RWPE2 (cell line): ENCODE results near the gene ENPP7.
A peak's percentile ranks its signal among the peaks of the same experiment; 100 is the strongest.

Experiments
- ATAC-seq: fragments of 200-7000 bp; cut with Tn5 transposase; 3 replicates; pipeline ENCODE4 v1.9.1; 2021; ENCODE audit warnings: low read depth
- DNase-seq: peaks from one replicate; pipeline ENCODE4 v3.0.0-alpha.2; 2020; ENCODE audit warnings: low spot score
- H3K27ac ChIP-seq: fragments of 450-650 bp; 2 replicates; pipeline ENCODE4 v1.5.1; 2017; ENCODE audit warnings: mild to moderate bottlenecking; ENCODE audit not compliant: poor library complexity, severe bottlenecking
- H3K27me3 ChIP-seq: fragments of 250-450 bp; sonication (Bioruptor Pico); 2 replicates; pipeline ENCODE4 v1.5.1; 2021; ENCODE audit warnings: mild to moderate bottlenecking, moderate library complexity; ENCODE audit not compliant: insufficient read depth, poor library complexity, severe bottlenecking
- H3K36me3 ChIP-seq: fragments of 250-450 bp; sonication (Bioruptor Pico); 2 replicates; pipeline ENCODE4 v1.5.1; 2020; ENCODE audit warnings: low read depth, mild to moderate bottlenecking, moderate library complexity
- H3K4me1 ChIP-seq: fragments of 250-450 bp; sonication (Bioruptor Pico); 2 replicates; pipeline ENCODE4 v1.5.1; 2021; ENCODE audit warnings: mild to moderate bottlenecking, moderate library complexity; ENCODE audit not compliant: insufficient read depth, poor library complexity, severe bottlenecking
- H3K4me3 ChIP-seq: fragments of 250-450 bp; sonication (Bioruptor Pico); 2 replicates; pipeline ENCODE4 v1.5.1; 2021; ENCODE audit warnings: mild to moderate bottlenecking, moderate library complexity; ENCODE audit not compliant: severe bottlenecking
- H3K9me3 ChIP-seq: fragments of 250-450 bp; sonication (Bioruptor Pico); 2 replicates; pipeline ENCODE4 v1.5.1; 2021; ENCODE audit warnings: mild to moderate bottlenecking, moderate library complexity; ENCODE audit not compliant: severe bottlenecking
- TF ChIP-seq, protein P1 (sequence below): fragments of 450-650 bp; IDR thresholded peaks from one replicate; pipeline ENCODE4 v1.5.1; 2017; ENCODE audit warnings: mild to moderate bottlenecking, moderate library complexity; ENCODE audit not compliant: poor library complexity, severe bottlenecking

Gene ENPP7

DNA sequence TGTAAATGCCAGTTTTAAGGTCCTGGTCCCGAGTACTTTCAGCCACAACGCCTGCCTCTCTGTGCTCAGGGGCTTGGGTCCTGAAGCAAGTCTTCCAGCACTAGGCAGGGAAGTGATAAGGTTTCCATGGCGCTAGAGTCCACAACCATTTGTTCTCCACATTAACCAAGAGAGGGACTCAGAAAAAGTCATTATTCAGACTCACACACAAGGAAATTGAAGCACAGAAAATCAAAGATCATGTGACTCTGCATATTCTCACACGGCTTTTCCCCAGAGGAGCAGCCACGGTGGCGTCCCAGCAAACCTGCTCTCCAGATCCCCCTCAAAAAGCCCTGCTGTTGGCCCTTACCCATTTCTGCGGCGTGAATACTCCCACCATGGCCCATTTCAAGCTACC, 9.7 kb downstream of the ENPP7 start:
- no peaks in the 10 kb centered on the region for H3K36me3 ChIP-seq
- no peaks in the 10 kb centered on the region for H3K9me3 ChIP-seq
- DNase-seq (no peak), ATAC-seq (no peak)
- TF ChIP-seq, protein P1, sequence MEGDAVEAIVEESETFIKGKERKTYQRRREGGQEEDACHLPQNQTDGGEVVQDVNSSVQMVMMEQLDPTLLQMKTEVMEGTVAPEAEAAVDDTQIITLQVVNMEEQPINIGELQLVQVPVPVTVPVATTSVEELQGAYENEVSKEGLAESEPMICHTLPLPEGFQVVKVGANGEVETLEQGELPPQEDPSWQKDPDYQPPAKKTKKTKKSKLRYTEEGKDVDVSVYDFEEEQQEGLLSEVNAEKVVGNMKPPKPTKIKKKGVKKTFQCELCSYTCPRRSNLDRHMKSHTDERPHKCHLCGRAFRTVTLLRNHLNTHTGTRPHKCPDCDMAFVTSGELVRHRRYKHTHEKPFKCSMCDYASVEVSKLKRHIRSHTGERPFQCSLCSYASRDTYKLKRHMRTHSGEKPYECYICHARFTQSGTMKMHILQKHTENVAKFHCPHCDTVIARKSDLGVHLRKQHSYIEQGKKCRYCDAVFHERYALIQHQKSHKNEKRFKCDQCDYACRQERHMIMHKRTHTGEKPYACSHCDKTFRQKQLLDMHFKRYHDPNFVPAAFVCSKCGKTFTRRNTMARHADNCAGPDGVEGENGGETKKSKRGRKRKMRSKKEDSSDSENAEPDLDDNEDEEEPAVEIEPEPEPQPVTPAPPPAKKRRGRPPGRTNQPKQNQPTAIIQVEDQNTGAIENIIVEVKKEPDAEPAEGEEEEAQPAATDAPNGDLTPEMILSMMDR: no peak
- H3K4me3 ChIP-seq: no peak overlapping the region
- no peak overlapping the region for H3K27ac ChIP-seq
- H3K4me1 ChIP-seq: no peaks in the 10 kb centered on the region
- H3K27me3 ChIP-seq: peaks cover 50% of the 10 kb centered on the region

DNA sequence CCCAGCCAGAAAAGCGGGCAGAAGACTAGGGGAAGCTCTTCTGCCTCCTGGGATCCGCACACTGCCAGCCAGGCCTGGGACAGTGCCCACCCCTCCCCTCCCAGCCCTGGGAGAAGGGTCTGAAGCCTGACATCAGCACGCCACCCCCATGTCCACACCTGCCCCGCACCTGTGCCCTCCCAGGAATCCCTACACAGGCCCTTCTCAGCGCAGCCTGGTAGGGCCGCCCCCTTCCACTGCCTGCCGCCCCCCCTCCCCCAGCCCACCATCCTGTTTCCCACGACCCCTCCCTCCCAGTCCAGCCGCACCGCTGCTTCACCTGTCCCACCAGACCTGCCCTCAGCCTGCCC, 10.6 kb downstream of the ENPP7 start:
- H3K36me3 ChIP-seq: no peaks in the 10 kb centered on the region
- no peak overlapping the region for H3K4me3 ChIP-seq
- no peak overlapping the region for H3K27ac ChIP-seq
- TF ChIP-seq, protein P1: no peak
- ATAC-seq (no peak), DNase-seq (no peak)
- H3K4me1 ChIP-seq: no peaks in the 10 kb centered on the region
- peaks cover 57% of the 10 kb centered on the region for H3K27me3 ChIP-seq
- no peaks in the 10 kb centered on the region for H3K9me3 ChIP-seq

DNA sequence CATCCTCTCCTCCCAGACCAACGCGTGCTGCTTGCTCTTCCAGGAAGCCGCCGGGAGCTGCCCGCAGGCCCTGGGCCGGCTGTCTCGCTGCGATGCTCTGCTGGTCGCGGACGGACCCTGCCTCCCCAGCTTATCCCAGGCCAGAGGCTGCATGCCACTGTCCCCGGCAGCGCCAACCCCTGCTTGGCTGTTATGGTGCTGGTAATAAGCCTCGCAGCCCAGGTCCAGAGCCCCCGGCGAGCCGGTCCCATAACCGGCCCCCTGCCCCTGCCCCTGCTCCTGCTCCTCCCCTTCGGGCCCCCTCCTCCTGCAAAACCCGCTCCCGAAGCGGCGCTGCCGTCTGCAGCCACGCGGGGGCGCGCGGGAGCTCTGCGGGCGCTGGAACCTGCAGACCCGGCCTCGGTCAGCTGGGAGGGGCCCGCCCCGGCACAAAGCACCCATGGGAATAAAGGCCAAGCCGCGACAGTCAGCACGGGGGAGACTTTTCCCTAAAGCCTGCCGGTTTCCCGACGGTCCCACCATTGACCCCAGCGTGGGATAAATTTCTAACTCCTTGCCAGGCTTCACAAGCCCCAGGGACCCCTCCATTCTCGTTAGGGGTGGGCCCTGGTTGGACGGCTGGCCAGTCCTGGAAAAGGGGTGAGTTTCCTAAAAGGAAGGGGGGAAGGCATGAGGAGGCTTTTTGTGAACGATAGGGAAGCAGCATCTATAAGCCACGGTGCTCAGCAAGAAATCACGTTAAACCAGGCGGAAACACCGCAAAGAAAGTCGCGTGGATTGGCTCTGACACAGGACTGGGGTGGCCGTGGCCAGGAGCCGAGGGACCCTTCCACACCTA, 11.2 kb downstream of the ENPP7 start:
- no peaks in the 10 kb centered on the region for H3K4me1 ChIP-seq

DNA sequence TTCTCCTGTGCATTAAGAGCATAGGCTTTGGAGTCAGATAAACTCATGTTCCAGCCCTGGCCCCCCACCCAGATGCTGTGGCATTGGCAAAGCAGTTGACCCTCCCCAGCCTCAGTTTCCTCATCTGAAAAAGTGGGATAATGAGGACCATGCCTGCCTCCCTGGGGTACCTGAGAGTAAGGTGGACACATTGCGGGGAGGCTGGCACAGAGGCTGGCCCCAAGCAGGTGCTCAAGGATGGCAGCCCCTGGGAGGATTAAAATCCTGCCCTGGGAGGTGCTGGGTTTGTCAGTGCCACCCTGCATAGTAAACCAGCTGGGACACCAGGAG, 11.8 kb downstream of the ENPP7 start:
- H3K9me3 ChIP-seq: no peaks in the 10 kb centered on the region
- ATAC-seq: no peak
- no peaks in the 10 kb centered on the region for H3K4me1 ChIP-seq
- no peak for DNase-seq
- TF ChIP-seq, protein P1: no peak
- H3K36me3 ChIP-seq: no peaks in the 10 kb centered on the region
- no peak overlapping the region for H3K27ac ChIP-seq
- no peak overlapping the region for H3K4me3 ChIP-seq
- peaks cover 63% of the 10 kb centered on the region for H3K27me3 ChIP-seq

More for the DNA sequence above, 11.2 kb downstream of the ENPP7 start:
- TF ChIP-seq, protein P1: peak; percentile 95
- Histone ChIP-seq H3K4me3 (no peak overlapping the region), H3K27ac (no peak overlapping the region), H3K36me3 (no peaks in the 10 kb centered on the region), H3K27me3 (peaks cover 62% of the 10 kb centered on the region), H3K9me3 (no peaks in the 10 kb centered on the region)
- ATAC-seq (peak; percentile 63), DNase-seq (no peak)

DNA sequence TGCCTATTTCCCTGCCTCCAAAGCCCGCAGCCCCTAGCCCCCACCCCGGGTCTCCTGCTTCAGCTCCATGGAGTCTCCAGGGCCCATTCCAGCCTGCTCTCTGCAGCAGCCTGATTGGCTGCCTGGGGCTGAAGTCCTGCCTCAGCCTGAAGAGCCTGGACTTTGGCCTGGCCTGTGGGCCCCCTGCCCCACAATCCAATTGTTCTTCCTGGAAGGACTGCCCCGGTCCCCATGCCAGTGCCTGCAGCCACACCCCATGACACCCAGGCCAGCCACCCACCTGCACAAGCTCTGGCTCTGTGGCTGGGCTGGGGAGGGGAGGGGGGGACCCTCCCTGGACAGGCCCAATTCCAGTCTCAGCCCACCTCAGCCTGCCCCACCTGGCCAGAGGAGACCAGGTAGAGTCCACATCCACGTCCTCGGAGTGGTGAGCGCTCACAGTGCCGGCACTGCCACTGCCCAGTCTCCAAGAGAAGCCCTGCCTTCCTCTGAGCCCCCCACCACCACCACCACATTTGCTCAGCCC, 12.3 kb downstream of the ENPP7 start:
- DNase-seq (no peak), ATAC-seq (no peak)
- Histone ChIP-seq H3K36me3 (no peaks in the 10 kb centered on the region), H3K27ac (no peak overlapping the region), H3K4me1 (no peaks in the 10 kb centered on the region), H3K27me3 (peaks cover 63% of the 10 kb centered on the region), H3K4me3 (no peak overlapping the region), H3K9me3 (no peaks in the 10 kb centered on the region)
- TF ChIP-seq, protein P1: no peak
